Measurements from ENCODE around the gene SUPT16H. TPM values are rescaled to one million over a fixed set of nuclear protein-coding genes. Genes with fewer than 3 reads are reported as not detected.

Gene SUPT16H
- total and polyA plus RNA-seq, 10 of the 15 experiments (the other 5 are each of a cell fraction or from before 2014, with no cell fraction given), result 90.7 to 201 (median 121) TPM

DNA sequence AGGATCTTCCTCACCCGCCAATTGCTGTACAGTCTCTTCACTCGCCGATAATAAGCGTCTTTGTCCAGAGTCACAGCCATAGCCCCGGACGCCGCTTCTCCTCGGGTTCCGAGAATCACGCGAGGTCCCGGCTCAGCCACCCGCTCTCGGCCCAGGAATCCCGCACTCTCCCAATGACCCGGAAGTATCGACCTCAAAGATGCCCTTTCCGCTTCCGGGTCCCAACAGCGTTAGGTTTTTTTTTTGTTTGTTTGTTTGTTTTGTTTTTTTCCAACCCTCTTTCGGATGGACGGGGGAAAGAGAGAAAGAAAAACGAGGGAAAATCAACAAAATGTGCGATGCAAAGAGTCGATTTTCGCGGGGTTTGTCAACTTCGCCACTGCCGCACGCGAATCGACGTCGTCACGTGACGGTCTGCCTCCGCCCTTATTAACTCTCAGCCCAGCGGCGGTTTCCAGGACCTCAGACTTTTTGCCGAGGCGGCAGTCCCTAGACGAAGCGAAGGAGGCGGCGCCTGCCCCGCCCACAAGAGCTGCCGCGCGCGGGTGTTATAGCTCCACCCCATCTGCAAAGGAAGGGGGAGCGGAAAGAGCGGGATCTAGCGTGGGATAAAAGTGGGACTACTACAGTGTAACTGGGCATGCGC, at the start of gene SUPT16H (continued):
- TF ChIP-seq, protein P1, sequence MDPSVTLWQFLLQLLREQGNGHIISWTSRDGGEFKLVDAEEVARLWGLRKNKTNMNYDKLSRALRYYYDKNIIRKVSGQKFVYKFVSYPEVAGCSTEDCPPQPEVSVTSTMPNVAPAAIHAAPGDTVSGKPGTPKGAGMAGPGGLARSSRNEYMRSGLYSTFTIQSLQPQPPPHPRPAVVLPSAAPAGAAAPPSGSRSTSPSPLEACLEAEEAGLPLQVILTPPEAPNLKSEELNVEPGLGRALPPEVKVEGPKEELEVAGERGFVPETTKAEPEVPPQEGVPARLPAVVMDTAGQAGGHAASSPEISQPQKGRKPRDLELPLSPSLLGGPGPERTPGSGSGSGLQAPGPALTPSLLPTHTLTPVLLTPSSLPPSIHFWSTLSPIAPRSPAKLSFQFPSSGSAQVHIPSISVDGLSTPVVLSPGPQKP (IDR thresholded peaks at IDR 0.05; ENCODE audit: low read depth, low read length), result peak; percentile 57; the same call in 1 of the 2 replicates
- peak; percentile 39; the same call in 1 of the 2 replicates for TF ChIP-seq POLR2AphosphoS2 (IDR thresholded peaks at IDR 0.05; ENCODE audit: low read depth, low read length)
- TF ChIP-seq NR2F1 (conservative IDR thresholded peaks at IDR 0.05), result 0 out of 2 replicates have a peak, but pooled peaks have one; percentile 28
- no peak for TF ChIP-seq MYC (IDR thresholded peaks at IDR 0.05; ENCODE audit: insufficient read depth, insufficient read length, insufficient replicate concordance, low read length, severe bottlenecking)
- no peak for TF ChIP-seq TCF7 (IDR thresholded peaks at IDR 0.05; ENCODE audit: borderline replicate concordance)
- peak; percentile 58 for TF ChIP-seq ATF7 (IDR thresholded peaks at IDR 0.05; ENCODE audit: low read depth)
- peak in 1 of 2 experiments; percentile 72; a peak in 1 of 4 replicates for TF ChIP-seq ETV6 (conservative IDR thresholded peaks at IDR 0.05 in 1 of 2, IDR thresholded peaks at IDR 0.05 in 1 of 2; ENCODE audit: borderline replicate concordance in 1 of 2, low read depth in 1 of 2)
- peak; percentile 96 to 97 for TF ChIP-seq BHLHE40 (IDR thresholded peaks at IDR 0.05; ENCODE audit: borderline replicate concordance in 1 of 2, low read depth in 2 of 2, low read length in 1 of 2)
- peak; percentile 65 for TF ChIP-seq RELA (IDR thresholded peaks at IDR 0.05; ENCODE audit: borderline replicate concordance, partially characterized antibody)
- no peak for TF ChIP-seq NRF1 (conservative IDR thresholded peaks at IDR 0.05; ENCODE audit: low read depth, low read length)
- TF ChIP-seq SRF (IDR thresholded peaks at IDR 0.05; ENCODE audit: low read depth in 2 of 2, low read length in 2 of 2), result no peak
- TF ChIP-seq IKZF1 (conservative IDR thresholded peaks at IDR 0.05), result peak; percentile 72
- TF ChIP-seq, protein P2, sequence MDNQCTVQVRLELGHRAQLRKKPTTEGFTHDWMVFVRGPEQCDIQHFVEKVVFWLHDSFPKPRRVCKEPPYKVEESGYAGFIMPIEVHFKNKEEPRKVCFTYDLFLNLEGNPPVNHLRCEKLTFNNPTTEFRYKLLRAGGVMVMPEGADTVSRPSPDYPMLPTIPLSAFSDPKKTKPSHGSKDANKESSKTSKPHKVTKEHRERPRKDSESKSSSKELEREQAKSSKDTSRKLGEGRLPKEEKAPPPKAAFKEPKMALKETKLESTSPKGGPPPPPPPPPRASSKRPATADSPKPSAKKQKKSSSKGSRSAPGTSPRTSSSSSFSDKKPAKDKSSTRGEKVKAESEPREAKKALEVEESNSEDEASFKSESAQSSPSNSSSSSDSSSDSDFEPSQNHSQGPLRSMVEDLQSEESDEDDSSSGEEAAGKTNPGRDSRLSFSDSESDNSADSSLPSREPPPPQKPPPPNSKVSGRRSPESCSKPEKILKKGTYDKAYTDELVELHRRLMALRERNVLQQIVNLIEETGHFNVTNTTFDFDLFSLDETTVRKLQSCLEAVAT (IDR thresholded peaks at IDR 0.05), result 0 out of 2 replicates have a peak, but pooled peaks have one; percentile 35
- TF ChIP-seq MTA2 (IDR thresholded peaks at IDR 0.05; ENCODE audit: low read depth), result peak; percentile 89
- TF ChIP-seq, protein P3, sequence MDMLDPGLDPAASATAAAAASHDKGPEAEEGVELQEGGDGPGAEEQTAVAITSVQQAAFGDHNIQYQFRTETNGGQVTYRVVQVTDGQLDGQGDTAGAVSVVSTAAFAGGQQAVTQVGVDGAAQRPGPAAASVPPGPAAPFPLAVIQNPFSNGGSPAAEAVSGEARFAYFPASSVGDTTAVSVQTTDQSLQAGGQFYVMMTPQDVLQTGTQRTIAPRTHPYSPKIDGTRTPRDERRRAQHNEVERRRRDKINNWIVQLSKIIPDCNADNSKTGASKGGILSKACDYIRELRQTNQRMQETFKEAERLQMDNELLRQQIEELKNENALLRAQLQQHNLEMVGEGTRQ (IDR thresholded peaks at IDR 0.05; ENCODE audit: borderline replicate concordance, low read depth, low read length), result peak; percentile 89
- TF ChIP-seq BMI1 (IDR thresholded peaks at IDR 0.05; ENCODE audit: borderline replicate concordance), result no peak
- TF ChIP-seq KLF5 (IDR thresholded peaks at IDR 0.05; ENCODE audit: partially characterized antibody), result peak; percentile 58
- TF ChIP-seq, protein P4, sequence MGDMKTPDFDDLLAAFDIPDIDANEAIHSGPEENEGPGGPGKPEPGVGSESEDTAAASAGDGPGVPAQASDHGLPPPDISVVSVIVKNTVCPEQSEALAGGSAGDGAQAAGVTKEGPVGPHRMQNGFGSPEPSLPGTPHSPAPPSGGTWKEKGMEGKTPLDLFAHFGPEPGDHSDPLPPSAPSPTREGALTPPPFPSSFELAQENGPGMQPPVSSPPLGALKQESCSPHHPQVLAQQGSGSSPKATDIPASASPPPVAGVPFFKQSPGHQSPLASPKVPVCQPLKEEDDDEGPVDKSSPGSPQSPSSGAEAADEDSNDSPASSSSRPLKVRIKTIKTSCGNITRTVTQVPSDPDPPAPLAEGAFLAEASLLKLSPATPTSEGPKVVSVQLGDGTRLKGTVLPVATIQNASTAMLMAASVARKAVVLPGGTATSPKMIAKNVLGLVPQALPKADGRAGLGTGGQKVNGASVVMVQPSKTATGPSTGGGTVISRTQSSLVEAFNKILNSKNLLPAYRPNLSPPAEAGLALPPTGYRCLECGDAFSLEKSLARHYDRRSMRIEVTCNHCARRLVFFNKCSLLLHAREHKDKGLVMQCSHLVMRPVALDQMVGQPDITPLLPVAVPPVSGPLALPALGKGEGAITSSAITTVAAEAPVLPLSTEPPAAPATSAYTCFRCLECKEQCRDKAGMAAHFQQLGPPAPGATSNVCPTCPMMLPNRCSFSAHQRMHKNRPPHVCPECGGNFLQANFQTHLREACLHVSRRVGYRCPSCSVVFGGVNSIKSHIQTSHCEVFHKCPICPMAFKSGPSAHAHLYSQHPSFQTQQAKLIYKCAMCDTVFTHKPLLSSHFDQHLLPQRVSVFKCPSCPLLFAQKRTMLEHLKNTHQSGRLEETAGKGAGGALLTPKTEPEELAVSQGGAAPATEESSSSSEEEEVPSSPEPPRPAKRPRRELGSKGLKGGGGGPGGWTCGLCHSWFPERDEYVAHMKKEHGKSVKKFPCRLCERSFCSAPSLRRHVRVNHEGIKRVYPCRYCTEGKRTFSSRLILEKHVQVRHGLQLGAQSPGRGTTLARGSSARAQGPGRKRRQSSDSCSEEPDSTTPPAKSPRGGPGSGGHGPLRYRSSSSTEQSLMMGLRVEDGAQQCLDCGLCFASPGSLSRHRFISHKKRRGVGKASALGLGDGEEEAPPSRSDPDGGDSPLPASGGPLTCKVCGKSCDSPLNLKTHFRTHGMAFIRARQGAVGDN (IDR thresholded peaks at IDR 0.05), result 0 out of 2 replicates have a peak, but pooled peaks have one; percentile 73
- no peak for TF ChIP-seq CEBPB (IDR thresholded peaks at IDR 0.05; ENCODE audit: borderline replicate concordance in 1 of 2, low read depth in 2 of 2, low read length in 2 of 2)
- TF ChIP-seq SREBF1 (IDR thresholded peaks at IDR 0.05; ENCODE audit: low read length), result peak; percentile 62
- TF ChIP-seq HDAC6 (IDR thresholded peaks at IDR 0.05; ENCODE audit: unreplicated experiment), result no peak
- peak; percentile 48; the same call in 1 of the 2 replicates for TF ChIP-seq SMAD5 (IDR thresholded peaks at IDR 0.05; ENCODE audit: low read depth)
